ENCODE measurements around the gene NXPH4. TPM values are rescaled to one million over a fixed set of nuclear protein-coding genes. Genes with fewer than 3 reads are reported as not detected.

Gene NXPH4
- total and polyA plus RNA-seq, 4 donors, result 0.31 to 1.2 (median 0.46) TPM

DNA sequence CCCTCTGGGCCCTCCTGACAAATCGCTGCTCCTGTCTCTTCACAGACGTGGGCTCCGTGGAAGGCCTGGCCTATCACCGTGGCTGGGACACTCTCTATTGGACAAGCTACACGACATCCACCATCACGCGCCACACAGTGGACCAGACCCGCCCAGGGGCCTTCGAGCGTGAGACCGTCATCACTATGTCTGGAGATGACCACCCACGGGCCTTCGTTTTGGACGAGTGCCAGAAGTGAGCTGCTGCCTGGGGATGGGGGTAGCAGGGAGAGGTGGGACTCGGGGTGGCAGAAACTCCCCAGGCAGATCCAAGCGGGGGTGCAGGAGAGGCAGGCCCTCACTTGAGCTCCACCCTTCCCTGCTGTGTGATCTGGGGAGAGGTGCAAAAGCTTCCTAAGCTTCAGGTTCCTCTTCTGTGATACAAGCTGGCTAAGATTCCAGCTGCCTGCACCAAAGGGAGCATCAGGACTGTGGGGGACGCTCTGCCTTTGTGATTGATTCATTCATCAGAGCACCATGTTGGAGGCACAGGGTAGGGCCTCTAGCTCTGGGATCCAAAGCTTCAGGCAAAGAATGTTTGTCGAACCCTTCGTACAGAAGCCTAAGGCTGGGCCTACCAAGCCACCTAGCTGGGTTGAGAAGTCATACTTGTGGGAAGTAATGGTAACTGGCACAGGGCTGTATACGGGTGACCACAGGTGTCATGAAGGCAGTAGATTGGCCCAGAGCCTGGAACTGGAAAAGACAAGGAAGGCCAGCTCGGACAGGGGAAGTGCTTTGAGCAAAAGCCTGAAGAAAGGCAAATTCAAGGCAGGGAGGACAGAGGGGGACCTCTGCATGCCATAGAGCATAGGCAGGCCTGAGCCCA is 29.1 kb upstream of the NXPH4 start:
- no peak for ATAC-seq (ENCODE audit: low FRiP score)
- no peak for DNase-seq
- Histone ChIP-seq H3K27me3 (ENCODE audit: control insufficient read depth in 1 of 2, insufficient read depth in 2 of 2, low read length in 1 of 2) (no peaks in the 10 kb centered on the region), H3K4me1 (ENCODE audit: control insufficient read depth in 1 of 2, insufficient read depth in 2 of 2, low read length in 2 of 2) (no peaks in the 10 kb centered on the region), H3K4me3 (ENCODE audit: low read length in 2 of 2) (no peak overlapping the region), H3K36me3 (ENCODE audit: control insufficient read depth in 1 of 2, insufficient read depth in 2 of 2, low read length in 1 of 2) (peaks cover 4 to 19% of the 10 kb centered on the region in 2 donors), H3K27ac (ENCODE audit: low read depth in 1 of 2, low read length in 2 of 2) (no peak overlapping the region), H3K9me3 (ENCODE audit: control insufficient read depth, low read length) (no peaks in the 10 kb centered on the region)
- 58 to 59% methylated on average over 21 of the region's 21 CpGs for WGBS, 2 donors
- intact Hi-C loops (cut with DNase I), result no loop called here

DNA sequence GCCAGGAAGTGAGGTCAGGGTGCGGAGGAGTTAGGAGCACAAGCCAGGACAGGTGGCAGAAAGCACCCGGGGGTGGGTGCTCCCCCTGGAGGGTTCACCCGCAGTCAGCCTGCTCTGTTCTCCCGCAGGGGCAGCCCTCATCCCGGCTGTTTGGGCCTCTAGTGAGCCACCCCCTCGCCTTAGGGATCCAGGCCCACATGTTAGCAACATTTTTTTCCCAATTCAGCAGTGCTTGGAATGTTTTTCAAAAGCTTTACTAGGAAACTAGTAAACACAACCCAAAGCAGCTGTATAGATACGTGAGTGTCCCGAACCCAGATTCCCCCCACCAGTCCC is 28.5 kb upstream of the NXPH4 start:
- ATAC-seq (ENCODE audit: low FRiP score), result no peak

DNA sequence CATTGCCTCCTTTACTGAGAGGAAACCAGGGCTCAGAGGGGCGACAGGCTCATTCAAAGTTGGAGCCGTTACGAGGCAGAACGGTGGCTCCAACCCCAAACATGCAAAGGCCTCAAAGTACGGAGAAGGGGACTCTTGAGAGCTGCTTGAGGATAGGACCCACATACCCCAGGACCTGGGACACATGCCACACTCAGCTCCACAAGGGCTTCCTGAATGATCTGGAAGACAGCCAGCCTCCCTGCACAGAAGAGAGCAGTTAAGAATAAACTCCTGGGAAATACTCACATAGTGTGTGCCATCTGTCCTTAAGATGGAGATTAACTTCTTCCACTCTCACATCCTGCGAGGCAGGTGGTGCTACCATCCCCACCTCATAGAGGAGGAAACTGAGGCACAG is 26.6 kb upstream of the NXPH4 start:
- H3K9me3 ChIP-seq (ENCODE audit: control insufficient read depth, low read length), result no peaks in the 10 kb centered on the region
- H3K27ac ChIP-seq (ENCODE audit: low read depth in 1 of 2, low read length in 2 of 2), result no peak overlapping the region
- ATAC-seq (ENCODE audit: low FRiP score) (no peak), DNase-seq (peak in 1 of 2 donors; percentile 66)
- no peaks in the 10 kb centered on the region for H3K27me3 ChIP-seq (ENCODE audit: control insufficient read depth in 1 of 2, insufficient read depth in 2 of 2, low read length in 1 of 2)
- intact Hi-C loops (cut with DNase I), result no loop called here
- no peak overlapping the region for H3K4me3 ChIP-seq (ENCODE audit: low read length in 2 of 2)
- no peaks in the 10 kb centered on the region for H3K4me1 ChIP-seq (ENCODE audit: control insufficient read depth in 1 of 2, insufficient read depth in 2 of 2, low read length in 2 of 2)
- H3K36me3 ChIP-seq (ENCODE audit: control insufficient read depth in 1 of 2, insufficient read depth in 2 of 2, low read length in 1 of 2), result peaks cover 9 to 27% of the 10 kb centered on the region in 2 donors
- 11 to 25% methylated on average over 6 of the region's 6 CpGs for WGBS, 2 donors

More for the DNA sequence above, 28.5 kb upstream of the NXPH4 start:
- Histone ChIP-seq H3K4me3 (ENCODE audit: low read length in 2 of 2) (no peak overlapping the region), H3K27me3 (ENCODE audit: control insufficient read depth in 1 of 2, insufficient read depth in 2 of 2, low read length in 1 of 2) (no peaks in the 10 kb centered on the region), H3K9me3 (ENCODE audit: control insufficient read depth, low read length) (no peaks in the 10 kb centered on the region), H3K36me3 (ENCODE audit: control insufficient read depth in 1 of 2, insufficient read depth in 2 of 2, low read length in 1 of 2) (peaks cover 4 to 21% of the 10 kb centered on the region in 2 donors), H3K4me1 (ENCODE audit: control insufficient read depth in 1 of 2, insufficient read depth in 2 of 2, low read length in 2 of 2) (no peaks in the 10 kb centered on the region), H3K27ac (ENCODE audit: low read depth in 1 of 2, low read length in 2 of 2) (no peak overlapping the region)
- no peak for DNase-seq
- intact Hi-C loops (cut with DNase I), result no loop called here
- WGBS, 2 donors, result 75 to 77% methylated on average over 7 to 8 of the region's 8 CpGs

DNA sequence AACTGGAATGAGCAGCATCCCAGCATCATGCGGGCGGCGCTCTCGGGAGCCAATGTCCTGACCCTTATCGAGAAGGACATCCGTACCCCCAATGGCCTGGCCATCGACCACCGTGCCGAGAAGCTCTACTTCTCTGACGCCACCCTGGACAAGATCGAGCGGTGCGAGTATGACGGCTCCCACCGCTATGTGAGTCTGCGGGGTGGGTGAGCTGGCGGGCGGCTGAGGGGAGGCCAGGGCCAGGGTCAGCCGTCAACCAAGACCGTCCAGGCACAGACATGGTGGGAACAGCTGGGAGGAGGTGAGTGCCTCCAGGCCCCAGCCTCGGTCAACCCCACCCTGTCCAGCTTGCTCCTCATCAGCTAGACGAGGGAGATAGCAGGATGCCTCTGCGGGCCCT is 25.8 kb upstream of the NXPH4 start:
- DNase-seq, result no peak
- Histone ChIP-seq H3K9me3 (ENCODE audit: control insufficient read depth, low read length) (no peaks in the 10 kb centered on the region), H3K4me1 (ENCODE audit: control insufficient read depth in 1 of 2, insufficient read depth in 2 of 2, low read length in 2 of 2) (no peaks in the 10 kb centered on the region), H3K4me3 (ENCODE audit: low read length in 2 of 2) (no peak overlapping the region), H3K27ac (ENCODE audit: low read depth in 1 of 2, low read length in 2 of 2) (no peak overlapping the region), H3K27me3 (ENCODE audit: control insufficient read depth in 1 of 2, insufficient read depth in 2 of 2, low read length in 1 of 2) (no peaks in the 10 kb centered on the region), H3K36me3 (ENCODE audit: control insufficient read depth in 1 of 2, insufficient read depth in 2 of 2, low read length in 1 of 2) (peaks cover 9 to 31% of the 10 kb centered on the region in 2 donors)
- intact Hi-C loops (cut with DNase I), result no loop called here
- ATAC-seq (ENCODE audit: low FRiP score), result no peak
- WGBS, 2 donors, result 91 to 93% methylated on average over 23 of the region's 23 CpGs

DNA sequence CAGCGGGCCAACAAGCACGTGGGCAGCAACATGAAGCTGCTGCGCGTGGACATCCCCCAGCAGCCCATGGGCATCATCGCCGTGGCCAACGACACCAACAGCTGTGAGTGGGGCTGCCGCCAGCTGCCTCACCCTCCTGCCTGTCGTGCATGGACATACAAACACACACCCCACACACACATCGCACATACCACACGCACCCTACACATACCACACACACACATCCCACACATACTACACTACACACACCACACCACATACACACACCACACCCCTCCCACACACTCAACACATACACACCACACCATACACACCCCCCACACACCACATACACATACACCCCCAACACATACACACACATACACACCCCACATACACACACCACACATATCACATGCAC is 25.2 kb upstream of the NXPH4 start:
- intact Hi-C loops (cut with DNase I), result no loop called here
- H3K4me3 ChIP-seq (ENCODE audit: low read length in 2 of 2), result no peak overlapping the region
- H3K27me3 ChIP-seq (ENCODE audit: control insufficient read depth in 1 of 2, insufficient read depth in 2 of 2, low read length in 1 of 2), result no peaks in the 10 kb centered on the region
- 85 to 88% methylated on average over 11 of the region's 11 CpGs for WGBS, 2 donors
- no peak overlapping the region for H3K27ac ChIP-seq (ENCODE audit: low read depth in 1 of 2, low read length in 2 of 2)
- ATAC-seq (ENCODE audit: low FRiP score), result no peak
- peaks cover 9 to 33% of the 10 kb centered on the region in 2 donors for H3K36me3 ChIP-seq (ENCODE audit: control insufficient read depth in 1 of 2, insufficient read depth in 2 of 2, low read length in 1 of 2)
- no peaks in the 10 kb centered on the region for H3K4me1 ChIP-seq (ENCODE audit: control insufficient read depth in 1 of 2, insufficient read depth in 2 of 2, low read length in 2 of 2)
- no peak for DNase-seq
- no peaks in the 10 kb centered on the region for H3K9me3 ChIP-seq (ENCODE audit: control insufficient read depth, low read length)

DNA sequence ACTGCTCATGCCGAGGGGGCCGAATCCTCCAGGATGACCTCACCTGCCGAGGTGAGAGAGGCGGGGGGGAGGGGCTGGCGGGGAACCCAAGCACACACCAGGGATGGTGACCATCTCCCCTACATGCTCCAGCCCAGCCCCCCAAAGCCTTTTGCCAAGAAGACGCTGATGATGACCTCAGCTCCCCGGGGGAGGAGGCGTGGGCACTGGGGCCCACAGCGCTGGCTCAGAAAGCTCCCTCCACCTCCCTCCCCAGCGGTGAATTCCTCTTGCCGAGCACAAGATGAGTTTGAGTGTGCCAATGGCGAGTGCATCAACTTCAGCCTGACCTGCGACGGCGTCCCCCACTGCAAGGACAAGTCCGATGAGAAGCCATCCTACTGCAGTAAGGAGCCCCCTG is 23.7 kb upstream of the NXPH4 start:
- WGBS, 2 donors, result 65 to 72% methylated on average over 16 of the region's 16 CpGs
- DNase-seq, result no peak
- ATAC-seq (ENCODE audit: low FRiP score), result no peak
- Histone ChIP-seq H3K4me3 (ENCODE audit: low read length in 2 of 2) (no peak overlapping the region), H3K27me3 (ENCODE audit: control insufficient read depth in 1 of 2, insufficient read depth in 2 of 2, low read length in 1 of 2) (no peaks in the 10 kb centered on the region), H3K4me1 (ENCODE audit: control insufficient read depth in 1 of 2, insufficient read depth in 2 of 2, low read length in 2 of 2) (no peaks in the 10 kb centered on the region), H3K27ac (ENCODE audit: low read depth in 1 of 2, low read length in 2 of 2) (no peak overlapping the region), H3K36me3 (ENCODE audit: control insufficient read depth in 1 of 2, insufficient read depth in 2 of 2, low read length in 1 of 2) (peaks cover 4 to 40% of the 10 kb centered on the region in 2 donors), H3K9me3 (ENCODE audit: control insufficient read depth, low read length) (no peaks in the 10 kb centered on the region)
- intact Hi-C loops (cut with DNase I), result no loop called here

DNA sequence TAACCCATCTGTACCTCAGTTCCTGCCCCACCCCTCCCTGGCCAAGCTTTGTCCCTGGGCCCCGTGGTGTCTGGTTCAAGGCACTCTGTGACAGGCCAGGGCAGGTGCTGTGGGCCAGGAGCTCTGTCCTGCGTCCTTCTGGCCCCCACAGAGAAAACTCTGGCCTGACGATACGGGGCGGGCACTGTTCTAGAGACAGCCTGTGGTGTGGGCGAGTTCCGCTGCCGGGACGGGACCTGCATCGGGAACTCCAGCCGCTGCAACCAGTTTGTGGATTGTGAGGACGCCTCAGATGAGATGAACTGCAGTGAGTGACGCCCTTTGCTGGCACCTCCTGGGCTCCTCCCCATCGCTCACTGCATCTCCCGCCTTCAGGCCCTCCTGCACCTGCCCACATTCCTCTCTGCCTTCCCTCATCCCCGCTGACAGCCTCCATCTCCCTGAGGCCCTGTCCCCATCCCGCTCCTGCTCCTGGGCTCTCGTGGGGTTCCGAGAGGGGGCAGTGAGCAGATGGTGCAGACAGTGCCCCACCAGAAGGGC is 22.8 kb upstream of the NXPH4 start:
- no peaks in the 10 kb centered on the region for H3K4me1 ChIP-seq (ENCODE audit: control insufficient read depth in 1 of 2, insufficient read depth in 2 of 2, low read length in 2 of 2)
- no peaks in the 10 kb centered on the region for H3K27me3 ChIP-seq (ENCODE audit: control insufficient read depth in 1 of 2, insufficient read depth in 2 of 2, low read length in 1 of 2)
- 84 to 87% methylated on average over 18 to 19 of the region's 19 CpGs for WGBS, 2 donors
- H3K27ac ChIP-seq (ENCODE audit: low read depth in 1 of 2, low read length in 2 of 2), result no peak overlapping the region
- DNase-seq, result no peak
- H3K4me3 ChIP-seq (ENCODE audit: low read length in 2 of 2), result no peak overlapping the region
- intact Hi-C loops (cut with DNase I), result no loop called here
- H3K9me3 ChIP-seq (ENCODE audit: control insufficient read depth, low read length), result no peaks in the 10 kb centered on the region
- no peak for ATAC-seq (ENCODE audit: low FRiP score)
- H3K36me3 ChIP-seq (ENCODE audit: control insufficient read depth in 1 of 2, insufficient read depth in 2 of 2, low read length in 1 of 2), result peaks cover 4 to 43% of the 10 kb centered on the region in 2 donors

DNA sequence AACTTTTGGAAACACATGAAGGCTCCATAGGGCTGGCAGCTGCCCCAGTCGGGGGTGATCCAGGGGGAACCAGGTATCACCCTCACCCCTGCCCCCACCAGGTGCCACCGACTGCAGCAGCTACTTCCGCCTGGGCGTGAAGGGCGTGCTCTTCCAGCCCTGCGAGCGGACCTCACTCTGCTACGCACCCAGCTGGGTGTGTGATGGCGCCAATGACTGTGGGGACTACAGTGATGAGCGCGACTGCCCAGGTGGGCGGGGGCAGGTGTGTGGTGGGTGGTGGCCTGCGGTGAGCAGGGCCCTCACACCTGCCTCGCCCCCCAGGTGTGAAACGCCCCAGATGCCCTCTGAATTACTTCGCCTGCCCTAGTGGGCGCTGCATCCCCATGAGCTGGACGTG is 22.3 kb upstream of the NXPH4 start:
- no peaks in the 10 kb centered on the region for H3K4me1 ChIP-seq (ENCODE audit: control insufficient read depth in 1 of 2, insufficient read depth in 2 of 2, low read length in 2 of 2)
- no peaks in the 10 kb centered on the region for H3K27me3 ChIP-seq (ENCODE audit: control insufficient read depth in 1 of 2, insufficient read depth in 2 of 2, low read length in 1 of 2)
- no peak for ATAC-seq (ENCODE audit: low FRiP score)
- H3K36me3 ChIP-seq (ENCODE audit: control insufficient read depth in 1 of 2, insufficient read depth in 2 of 2, low read length in 1 of 2), result peaks cover 7 to 44% of the 10 kb centered on the region in 2 donors
- H3K9me3 ChIP-seq (ENCODE audit: control insufficient read depth, low read length), result no peaks in the 10 kb centered on the region
- H3K4me3 ChIP-seq (ENCODE audit: low read length in 2 of 2), result no peak overlapping the region
- DNase-seq, result no peak
- intact Hi-C loops (cut with DNase I), result no loop called here
- 91 to 92% methylated on average over 18 of the region's 18 CpGs for WGBS, 2 donors
- no peak overlapping the region for H3K27ac ChIP-seq (ENCODE audit: low read depth in 1 of 2, low read length in 2 of 2)

DNA sequence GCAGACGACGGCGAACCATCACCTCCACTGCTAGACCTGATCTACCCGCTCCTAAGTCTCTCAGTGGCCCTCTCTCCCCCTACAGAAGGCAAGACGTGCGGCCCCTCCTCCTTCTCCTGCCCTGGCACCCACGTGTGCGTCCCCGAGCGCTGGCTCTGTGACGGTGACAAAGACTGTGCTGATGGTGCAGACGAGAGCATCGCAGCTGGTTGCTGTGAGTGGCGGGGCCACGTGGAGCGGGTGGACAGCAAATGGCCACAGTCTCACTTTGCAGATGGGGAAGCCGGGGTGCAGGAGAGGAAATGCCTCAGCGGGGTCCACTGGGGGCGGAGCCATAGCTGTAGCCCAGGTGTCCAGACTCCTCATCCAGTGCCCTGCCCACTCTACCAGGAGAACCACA is 21.4 kb upstream of the NXPH4 start:
- no peak for DNase-seq
- intact Hi-C loops (cut with DNase I), result no loop called here
- Histone ChIP-seq H3K4me3 (ENCODE audit: low read length in 2 of 2) (no peak overlapping the region), H3K36me3 (ENCODE audit: control insufficient read depth in 1 of 2, insufficient read depth in 2 of 2, low read length in 1 of 2) (peaks cover 13 to 44% of the 10 kb centered on the region in 2 donors), H3K27ac (ENCODE audit: low read depth in 1 of 2, low read length in 2 of 2) (no peak overlapping the region), H3K27me3 (ENCODE audit: control insufficient read depth in 1 of 2, insufficient read depth in 2 of 2, low read length in 1 of 2) (no peaks in the 10 kb centered on the region), H3K4me1 (ENCODE audit: control insufficient read depth in 1 of 2, insufficient read depth in 2 of 2, low read length in 2 of 2) (no peaks in the 10 kb centered on the region), H3K9me3 (ENCODE audit: control insufficient read depth, low read length) (no peaks in the 10 kb centered on the region)
- WGBS, 2 donors, result 87 to 89% methylated on average over 19 of the region's 19 CpGs
- no peak for ATAC-seq (ENCODE audit: low FRiP score)

Data from aorta (tissue), 5 donors.